A172 (cell line): Measurements from ENCODE around the gene PRPF8. TPM values are rescaled to one million over a fixed set of nuclear protein-coding genes. Genes with fewer than 3 reads are reported as not detected.
A peak's percentile ranks its signal among the peaks of the same experiment; 100 is the strongest.

Experiments used
- DNase-seq: peaks from one replicate; pipeline ENCODE4 v3.0.0-alpha.2; 2015; ENCODE audit warnings: low spot score
- total RNA-seq: library from RNA; depleted of rRNA; stranded (reverse); fragments of >200 nt; shearing (Covaris generic); gene quantifications from 2 replicates; pipeline ENCODE4 v1.2.3, GENCODE V29; 2014

PRPF8 gene
- total RNA-seq, 1 experiment from 2014 or later, result 90.5 TPM

DNA sequence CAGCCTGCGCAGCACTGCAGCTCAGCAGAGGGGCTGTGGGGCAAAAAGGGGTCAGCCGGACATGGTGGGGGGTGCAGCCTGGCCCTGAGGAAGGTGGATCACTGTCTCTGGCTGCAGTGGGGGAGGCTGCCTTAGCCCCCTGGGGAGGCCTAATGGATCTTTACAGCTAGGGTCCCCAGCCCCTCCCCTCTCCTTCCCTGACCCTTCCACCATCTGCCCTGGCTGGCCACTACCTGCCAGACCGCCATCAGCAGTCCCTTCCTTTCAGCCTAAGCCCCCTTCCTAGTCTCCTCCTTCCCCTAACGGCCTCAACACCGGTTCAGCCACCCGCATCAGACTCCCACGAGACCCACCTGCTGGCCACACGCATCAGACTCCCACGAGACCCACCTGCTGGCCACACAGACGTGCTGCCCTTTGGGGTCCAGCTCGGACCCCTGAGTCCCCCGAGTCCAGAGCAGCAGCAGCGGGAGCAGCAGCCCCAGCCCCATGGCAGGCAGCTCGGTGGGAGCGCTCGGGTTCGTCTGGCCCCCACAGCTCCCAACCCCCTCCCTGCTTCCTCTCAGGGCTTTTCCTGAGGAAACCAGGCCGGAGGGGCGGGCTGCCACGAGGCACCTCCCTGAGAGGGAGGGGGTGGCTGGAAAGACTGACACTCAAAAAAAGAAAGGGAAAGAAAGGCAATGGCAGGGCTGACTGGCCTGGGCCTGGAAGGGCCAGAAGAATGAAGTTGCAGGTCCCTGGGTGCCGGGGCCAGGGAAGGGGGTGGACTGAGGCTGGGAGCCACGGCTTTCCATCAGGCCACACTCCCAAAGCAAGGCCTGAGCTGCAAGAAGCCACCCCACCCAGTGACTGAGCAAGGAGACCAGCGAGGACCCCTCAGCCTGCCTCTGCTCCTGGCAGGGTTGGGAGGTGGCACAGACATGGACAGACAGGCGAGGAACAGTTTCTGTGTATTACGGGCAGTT is 39.2 kb downstream of the PRPF8 start, which contains the start of gene SCARF1:
Gene SCARF1 (minus strand): TSS at position 526 of the 965 bp plus-strand sequence. CDS start 35 bp downstream, at position 491.
- DNase-seq, result no peak

- peak; percentile 94 for DNase-seq
These were observed 40.0 kb downstream of the PRPF8 start for GRCh38 chr17:1644493-1645206.

DNA sequence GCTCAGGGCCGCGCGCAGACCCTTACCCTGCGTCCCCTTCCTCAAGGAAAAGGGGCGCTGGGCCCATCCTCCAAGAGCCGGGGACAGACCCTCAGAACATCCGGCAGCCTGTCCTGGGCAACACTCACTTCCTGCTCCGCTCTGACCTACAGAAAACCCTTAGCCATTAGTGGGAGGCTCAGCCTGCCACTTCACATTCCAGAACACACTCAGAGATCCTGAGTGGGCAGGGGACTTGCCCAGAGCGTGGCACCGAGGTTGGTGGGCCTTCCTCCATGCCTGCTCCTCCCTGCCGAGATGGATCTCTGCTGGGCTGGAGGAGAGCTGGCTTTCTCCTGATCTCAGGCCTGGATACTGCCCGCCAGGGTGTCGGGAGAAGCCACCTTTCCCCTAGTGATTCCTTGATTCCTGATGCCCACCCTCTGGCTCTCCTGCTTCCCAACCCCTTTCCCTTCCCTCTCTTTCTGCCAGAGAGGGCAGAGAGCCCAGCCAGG is 40.6 kb downstream of the PRPF8 start:
- peak; percentile 32 for DNase-seq

DNA sequence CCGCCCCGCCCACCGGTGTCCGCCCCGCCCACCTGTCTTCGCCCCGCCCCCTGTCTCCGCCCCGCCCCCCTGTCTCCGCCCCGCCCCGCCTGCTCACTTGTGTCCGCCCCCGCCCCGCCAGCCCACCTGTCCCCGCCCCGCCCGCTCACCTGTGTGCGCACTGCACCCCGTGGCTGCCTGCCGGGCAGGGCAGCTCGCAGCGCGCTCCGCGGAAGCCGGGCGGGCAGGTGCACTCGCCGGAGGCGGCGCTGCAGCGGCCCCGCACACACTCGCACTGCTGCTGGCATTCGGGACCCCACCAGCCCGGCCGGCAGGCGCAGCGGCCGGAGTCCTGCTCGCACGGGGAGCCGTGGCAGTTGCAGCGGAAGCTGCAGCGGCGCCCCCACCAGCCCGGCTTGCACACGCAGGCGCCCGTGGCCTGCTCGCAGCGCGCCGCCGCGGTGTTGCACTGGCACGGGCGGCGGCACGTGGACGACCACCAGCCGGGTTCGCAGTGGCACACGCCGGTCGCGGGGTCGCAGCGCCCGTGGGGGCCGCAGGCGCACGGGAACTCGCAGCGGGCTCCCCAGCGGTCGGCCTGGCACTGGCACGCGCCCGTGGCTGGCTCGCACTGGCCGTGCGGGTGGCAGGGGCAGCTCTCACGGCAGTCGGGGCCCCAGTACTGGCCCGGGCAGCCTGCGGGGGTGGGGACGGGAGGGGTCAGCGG is 41.2 kb downstream of the PRPF8 start:
- DNase-seq, result no peak

DNA sequence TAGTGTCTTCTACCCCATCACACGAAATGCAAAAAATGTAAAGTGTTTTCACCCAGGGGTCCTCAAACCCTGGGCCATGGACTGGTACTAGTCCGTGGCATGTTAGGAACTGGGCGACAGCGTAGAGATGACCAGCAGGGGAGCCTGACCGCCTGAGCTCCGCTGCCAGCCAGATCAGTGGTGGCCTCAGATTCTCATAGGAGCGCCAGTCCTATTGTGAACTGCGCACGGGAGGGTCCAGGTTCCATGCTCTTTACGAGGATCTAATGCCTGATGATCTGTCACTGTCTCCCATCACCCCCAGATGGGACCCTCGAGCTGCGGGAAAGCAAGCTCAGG is 43.6 kb downstream of the PRPF8 start:
- DNase-seq, result no peak

DNA sequence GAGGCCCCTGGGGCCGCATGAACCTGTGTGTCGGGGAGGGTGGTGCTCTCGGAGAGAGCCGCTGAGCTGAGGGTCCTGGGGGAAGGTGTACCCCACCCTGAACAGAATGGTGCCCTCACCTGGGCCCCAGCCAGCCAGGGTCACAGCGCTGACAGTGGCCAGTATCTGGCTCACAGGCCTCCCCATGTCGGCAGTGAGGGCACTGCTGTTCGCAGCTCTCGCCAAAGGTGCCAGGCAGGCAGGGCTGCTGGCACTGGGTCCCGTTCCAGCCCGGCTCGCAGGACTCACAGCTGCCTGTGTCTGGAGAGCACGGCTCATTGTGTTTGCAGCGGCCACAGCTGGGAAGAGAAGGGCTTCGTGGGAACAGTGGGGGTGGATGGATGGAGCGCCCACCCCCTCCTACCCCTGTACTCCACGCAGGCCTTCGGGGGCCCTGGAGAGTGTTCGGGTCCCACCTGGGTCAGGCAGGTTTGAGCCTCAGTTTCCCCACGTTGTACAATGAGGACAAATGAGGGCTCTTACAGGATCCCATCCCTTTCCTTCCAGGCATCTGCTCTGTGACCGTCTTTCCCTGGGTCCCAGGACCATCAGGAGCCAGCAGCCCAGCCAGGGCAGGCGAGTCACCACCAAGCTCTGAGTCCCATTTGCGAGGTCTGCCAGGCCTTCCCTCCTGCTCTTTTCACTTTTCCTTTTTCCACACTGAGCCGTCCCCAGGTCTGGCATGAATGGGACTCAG is 44.2 kb downstream of the PRPF8 start:
- no peak for DNase-seq

GRCh38 chr17:1639549-1640180 is 45.0 kb downstream of the PRPF8 start:
- DNase-seq, result peak; percentile 50

GRCh38 chr17:1638624-1639300 is 45.9 kb downstream of the PRPF8 start:
- no peak for DNase-seq

- DNase-seq, result no peak
These were observed 46.5 kb downstream of the PRPF8 start for GRCh38 chr17:1638171-1638590.

DNA sequence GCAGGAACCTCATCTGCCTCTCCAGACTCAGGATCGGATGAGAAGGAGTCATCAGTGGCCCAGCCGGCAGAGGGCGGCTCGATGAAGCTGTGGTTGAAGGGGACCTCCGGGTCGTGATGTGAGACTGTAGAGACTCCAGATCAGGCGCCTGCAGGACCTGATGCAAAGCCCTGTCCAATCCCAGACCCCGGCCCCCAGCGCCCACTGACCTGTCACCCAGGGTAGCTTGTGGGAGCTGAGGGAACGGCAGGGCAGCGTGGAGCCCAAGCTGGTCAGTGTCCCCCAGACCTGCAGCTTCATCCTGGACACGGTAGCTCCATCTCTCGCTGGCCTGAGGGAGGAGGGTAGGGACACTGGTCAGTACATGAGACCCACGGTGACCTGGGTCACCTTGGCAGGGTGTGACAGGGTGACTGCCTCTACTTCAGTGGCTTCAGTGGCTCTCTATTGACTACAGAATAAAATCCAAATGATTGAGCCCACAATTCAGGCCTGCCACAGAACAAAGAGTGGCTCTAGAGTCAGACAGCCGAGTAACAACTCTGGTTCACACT is 47.9 kb downstream of the PRPF8 start:
- no peak for DNase-seq

- no peak for DNase-seq
These were observed 48.8 kb downstream of the PRPF8 start for GRCh38 chr17:1635675-1636465.

DNA sequence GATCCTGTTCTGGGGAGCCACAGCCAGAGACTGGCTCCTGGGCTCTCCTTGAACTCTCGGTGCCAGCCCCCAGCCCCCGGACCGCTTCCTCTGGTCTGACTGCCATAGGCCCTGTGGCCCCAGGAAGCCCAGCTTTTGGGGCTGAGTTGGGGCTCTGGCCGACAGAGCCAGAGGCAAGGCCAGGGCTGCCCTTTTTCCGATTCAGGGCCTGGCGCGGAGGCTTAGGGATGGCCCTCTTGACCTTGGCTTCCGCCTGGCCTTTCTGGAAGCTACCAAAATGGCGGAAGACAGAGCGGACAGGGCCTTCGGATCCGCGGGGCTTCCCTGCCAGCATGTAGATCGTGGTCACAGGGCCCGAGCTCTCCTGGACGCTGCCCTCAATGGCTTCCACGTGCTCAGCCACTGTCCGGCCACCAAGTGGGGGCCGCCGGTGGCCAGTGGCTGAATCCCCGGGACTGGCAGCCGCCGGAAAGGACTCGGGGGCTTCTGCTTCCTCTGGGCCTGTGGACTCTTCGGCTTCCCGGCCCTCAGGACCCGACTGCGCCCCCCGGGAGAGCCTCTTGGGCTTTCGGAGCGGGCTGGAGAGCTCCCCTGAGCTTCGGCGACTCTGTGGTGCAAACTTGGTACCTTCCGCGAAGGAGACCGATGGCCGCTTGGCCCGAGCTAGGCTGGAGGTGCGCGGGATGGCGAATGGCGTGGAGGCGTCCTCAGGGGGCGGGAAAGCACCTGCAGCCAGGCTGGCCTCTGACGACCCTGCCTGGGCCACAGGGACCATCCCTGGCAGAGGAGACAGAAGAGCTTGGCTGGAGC is 49.6 kb downstream of the PRPF8 start:
- DNase-seq, result no peak

GRCh38 chr17:1630662-1631061 is 54.0 kb downstream of the PRPF8 start:
- DNase-seq, result peak; percentile 71

GRCh38 chr17:1629504-1630310 is 55.0 kb downstream of the PRPF8 start:
- DNase-seq, result peak; percentile 44

- peak; percentile 89 for DNase-seq
These were observed 55.7 kb downstream of the PRPF8 start for GRCh38 chr17:1628856-1629503.

DNA sequence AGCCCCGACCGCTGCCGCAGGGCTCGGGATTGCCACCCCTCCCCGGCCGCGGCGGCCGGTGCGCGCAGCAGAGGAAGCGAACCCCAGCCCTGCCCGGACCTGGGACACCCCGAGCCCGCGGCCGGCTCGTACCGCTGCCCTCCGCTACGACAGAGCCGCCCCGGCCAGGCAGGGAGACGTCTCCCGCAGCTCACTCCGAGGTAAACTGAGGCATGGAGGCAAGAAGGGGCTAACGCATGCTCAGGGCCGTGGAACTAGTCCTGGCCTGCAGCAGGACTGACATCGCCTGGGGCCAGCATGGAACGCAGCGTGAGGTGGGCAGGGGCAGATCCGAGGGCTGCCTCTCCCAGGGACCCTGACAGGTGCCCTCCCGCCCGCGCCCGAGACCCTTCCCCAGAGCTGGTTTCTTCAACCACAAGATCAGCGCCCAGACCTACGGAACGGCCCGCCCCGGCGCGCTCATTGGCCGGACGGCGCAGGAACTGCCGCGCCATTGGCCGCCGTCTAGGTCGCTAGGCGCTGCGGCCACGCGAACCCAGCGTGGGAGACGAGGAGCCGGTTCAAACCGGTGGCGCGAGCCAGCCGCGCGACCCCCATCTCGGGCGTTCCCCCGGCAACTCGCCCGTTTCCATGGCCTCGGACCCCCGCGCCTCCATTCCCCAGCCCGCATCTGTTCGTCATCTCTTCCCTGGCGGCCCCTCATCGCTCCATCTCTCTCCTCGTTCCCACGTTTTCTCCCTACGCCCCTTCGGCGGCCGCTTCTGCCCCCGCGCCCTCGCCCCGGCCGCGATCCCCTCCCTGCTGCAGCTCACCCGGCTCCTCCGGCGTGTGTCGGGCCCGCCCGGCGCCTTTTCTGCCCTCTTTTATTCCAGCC is 56.4 kb downstream of the PRPF8 start, which contains the start of gene SLC43A2:
Gene SLC43A2 (minus strand): TSS at position 853 of the 874 bp plus-strand sequence. CDS start 960 bp downstream, outside the sequence.
- DNase-seq, result peak; percentile 61
